ENCODE results near the gene CCL28.

GRCh38 chr5:43348207-43348606 is 64.0 kb downstream of the CCL28 start:
- no peak for TF ChIP-seq CTCF (IDR thresholded peaks at IDR 0.05)
- TF ChIP-seq POLR2A (IDR thresholded peaks at IDR 0.05): no peak
